Sigmoid colon (tissue), 4 donors: Measurements from ENCODE around the gene PHF1.

Source experiments
- POLR2AphosphoS5 ChIP-seq, 4 donors: sonication (generic); formaldehyde crosslinking; IDR thresholded peaks; one replicate each; pipeline ENCODE4 v1.6.1; 2017; ENCODE audit warnings: antibody characterized with exemption in 4 of 4
- TF ChIP-seq, protein P1 (sequence below), 4 experiments: fragments of 450-650 bp in 3 of 4; fragments of 200-600 bp in 1 of 4; IDR thresholded peaks; one replicate each; pipeline ENCODE4 v1.5.1; 2016 to 2019; ENCODE audit warnings: antibody characterized with exemption in 4 of 4, mild to moderate bottlenecking in 3 of 4, moderate library complexity in 2 of 4

DNA sequence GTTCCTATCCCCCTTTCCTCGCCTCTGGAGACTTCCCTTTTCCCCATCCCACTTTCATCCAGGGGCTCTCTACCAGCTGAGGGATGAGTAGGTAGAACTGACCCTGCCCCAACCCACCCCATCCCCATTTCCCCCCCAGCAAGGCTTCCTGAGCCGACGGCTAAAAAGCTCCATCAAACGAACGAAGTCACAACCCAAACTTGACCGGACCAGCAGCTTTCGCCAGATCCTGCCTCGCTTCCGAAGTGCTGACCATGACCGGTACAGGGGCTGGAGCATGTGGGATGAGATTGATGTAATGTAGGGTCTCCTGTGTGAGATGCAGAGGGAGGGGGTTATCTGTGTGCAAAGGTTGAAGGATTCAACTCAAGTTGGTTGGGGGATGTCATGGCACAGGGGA, 21.7 kb downstream of the PHF1 start:
- TF ChIP-seq, protein P1, sequence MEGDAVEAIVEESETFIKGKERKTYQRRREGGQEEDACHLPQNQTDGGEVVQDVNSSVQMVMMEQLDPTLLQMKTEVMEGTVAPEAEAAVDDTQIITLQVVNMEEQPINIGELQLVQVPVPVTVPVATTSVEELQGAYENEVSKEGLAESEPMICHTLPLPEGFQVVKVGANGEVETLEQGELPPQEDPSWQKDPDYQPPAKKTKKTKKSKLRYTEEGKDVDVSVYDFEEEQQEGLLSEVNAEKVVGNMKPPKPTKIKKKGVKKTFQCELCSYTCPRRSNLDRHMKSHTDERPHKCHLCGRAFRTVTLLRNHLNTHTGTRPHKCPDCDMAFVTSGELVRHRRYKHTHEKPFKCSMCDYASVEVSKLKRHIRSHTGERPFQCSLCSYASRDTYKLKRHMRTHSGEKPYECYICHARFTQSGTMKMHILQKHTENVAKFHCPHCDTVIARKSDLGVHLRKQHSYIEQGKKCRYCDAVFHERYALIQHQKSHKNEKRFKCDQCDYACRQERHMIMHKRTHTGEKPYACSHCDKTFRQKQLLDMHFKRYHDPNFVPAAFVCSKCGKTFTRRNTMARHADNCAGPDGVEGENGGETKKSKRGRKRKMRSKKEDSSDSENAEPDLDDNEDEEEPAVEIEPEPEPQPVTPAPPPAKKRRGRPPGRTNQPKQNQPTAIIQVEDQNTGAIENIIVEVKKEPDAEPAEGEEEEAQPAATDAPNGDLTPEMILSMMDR (IDR thresholded peaks at IDR 0.05), result no peak
- TF ChIP-seq POLR2AphosphoS5 (IDR thresholded peaks at IDR 0.05), result no peak
